Superior temporal gyrus (tissue), 1 donor: ENCODE measurements around the gene ABTB2.

Experiments used
- DNase-seq: peaks from one replicate; pipeline ENCODE4 v3.0.0-alpha.2; 2016; ENCODE audit errors: extremely low spot score

Gene ABTB2

GRCh38 chr11:34284811-34285481, 72.9 kb downstream of the ABTB2 start:
- DNase-seq = no peak

GRCh38 chr11:34284156-34284555, 73.7 kb downstream of the ABTB2 start:
- DNase-seq = no peak

- DNase-seq = no peak
Measured at GRCh38 chr11:34280945-34281872, 76.6 kb downstream of the ABTB2 start.

- no peak for DNase-seq
Measured at GRCh38 chr11:34278693-34279297, 79.0 kb downstream of the ABTB2 start.

GRCh38 chr11:34278175-34278574, 79.6 kb downstream of the ABTB2 start:
- DNase-seq = no peak

- no peak for DNase-seq
Measured at GRCh38 chr11:34277171-34277570, 80.6 kb downstream of the ABTB2 start.

- no peak for DNase-seq
Measured at GRCh38 chr11:34276352-34276864, 81.4 kb downstream of the ABTB2 start.

GRCh38 chr11:34275486-34275885, 82.3 kb downstream of the ABTB2 start:
- no peak for DNase-seq

GRCh38 chr11:34274712-34275398, 83.0 kb downstream of the ABTB2 start:
- DNase-seq = peak; percentile 66

- no peak for DNase-seq
Measured at GRCh38 chr11:34273099-34273498, 84.7 kb downstream of the ABTB2 start.

GRCh38 chr11:34271727-34272126, 86.1 kb downstream of the ABTB2 start:
- DNase-seq = no peak

- DNase-seq = no peak
Measured at GRCh38 chr11:34270711-34271110, 87.1 kb downstream of the ABTB2 start.

GRCh38 chr11:34269694-34270245, 88.0 kb downstream of the ABTB2 start:
- DNase-seq = no peak

- DNase-seq = no peak
Measured at GRCh38 chr11:34268906-34269430, 88.8 kb downstream of the ABTB2 start.

- DNase-seq = no peak
Measured at GRCh38 chr11:34267417-34267816, 90.4 kb downstream of the ABTB2 start.

GRCh38 chr11:34267013-34267412, 90.8 kb downstream of the ABTB2 start:
- peak; percentile 56 for DNase-seq

- DNase-seq = peak; percentile 80
Measured at GRCh38 chr11:34266090-34266912, 91.5 kb downstream of the ABTB2 start.

GRCh38 chr11:34264303-34265110, 93.3 kb downstream of the ABTB2 start:
- DNase-seq = no peak

- DNase-seq = no peak
Measured at GRCh38 chr11:34263441-34264091, 94.2 kb downstream of the ABTB2 start.
